Activated naive CD8-positive, alpha-beta T cell treated with anti-CD3 and anti-CD28 coated beads, Interleukin-2, amount 50 U/mL, for 24 hours (primary cell): ENCODE measurements around the gene TAB2.
A peak's percentile ranks its signal among the peaks of the same experiment; 100 is the strongest.
"Not testable (repeated sequence)": the region's sequence is repeated elsewhere in the genome, so short reads cannot be mapped to it uniquely, and the experiment has no call there.

Experiments
- ATAC-seq: fragments of 150-1000 bp; cut with Tn5 transposase; one replicate; pipeline ENCODE4 v1.10.0; 2021
- DNase-seq: peaks from one replicate; pipeline ENCODE4 v3.0.0; 2021
- H3K27ac Mint-ChIP-seq: one replicate; pipeline ENCODE4 v1.8.0; 2021; ENCODE audit warnings: mild to moderate bottlenecking, mixed read lengths
- H3K27me3 Mint-ChIP-seq: one replicate; pipeline ENCODE4 v1.8.0; 2021; ENCODE audit warnings: mixed read lengths
- H3K36me3 Mint-ChIP-seq: one replicate; pipeline ENCODE4 v1.8.0; 2021; ENCODE audit warnings: low read depth, mixed read lengths
- H3K4me1 Mint-ChIP-seq: one replicate; pipeline ENCODE4 v1.8.0; 2021; ENCODE audit warnings: mixed read lengths
- H3K4me3 Mint-ChIP-seq: one replicate; pipeline ENCODE4 v1.8.0; 2021; ENCODE audit warnings: mild to moderate bottlenecking, moderate library complexity, mixed read lengths
- H3K9me3 Mint-ChIP-seq: one replicate; pipeline ENCODE4 v1.8.0; 2021; ENCODE audit warnings: mixed read lengths

TAB2 gene

GRCh38 chr6:149319422-149319821 lies 1.9 kb downstream of the TAB2 start:
- Mint-ChIP-seq H3K27me3 (no peaks in the 10 kb centered on the region), H3K27ac (peak overlapping the region; percentile 98), H3K4me1 (peaks cover 61% of the 10 kb centered on the region), H3K4me3 (peak overlapping the region; percentile 97), H3K9me3 (no peaks in the 10 kb centered on the region), H3K36me3 (peaks cover 14% of the 10 kb centered on the region)
- ATAC-seq (peak; percentile 18), DNase-seq (no peak)

GRCh38 chr6:149320016-149320415 lies 2.5 kb downstream of the TAB2 start:
- peaks cover 14% of the 10 kb centered on the region for H3K36me3 Mint-ChIP-seq
- H3K9me3 Mint-ChIP-seq, ATAC-seq, H3K27me3 Mint-ChIP-seq: not testable (repeated sequence)
- peak; percentile 32 for DNase-seq
- H3K4me3 Mint-ChIP-seq = peak overlapping the region; percentile 97
- H3K27ac Mint-ChIP-seq = peak overlapping the region; percentile 98
- H3K4me1 Mint-ChIP-seq = peaks cover 65% of the 10 kb centered on the region

GRCh38 chr6:149320796-149321195 lies 3.3 kb downstream of the TAB2 start:
- Mint-ChIP-seq H3K4me3 (peak overlapping the region; percentile 97), H3K27me3 (no peaks in the 10 kb centered on the region), H3K36me3 (peaks cover 17% of the 10 kb centered on the region), H3K27ac (peak overlapping the region; percentile 98), H3K9me3 (no peaks in the 10 kb centered on the region), H3K4me1 (peaks cover 69% of the 10 kb centered on the region)
- ATAC-seq (no peak), DNase-seq (no peak)

- Mint-ChIP-seq H3K9me3 (no peaks in the 10 kb centered on the region), H3K27ac (peak overlapping the region; percentile 98), H3K36me3 (peaks cover 23% of the 10 kb centered on the region), H3K4me1 (peaks cover 88% of the 10 kb centered on the region), H3K27me3 (no peaks in the 10 kb centered on the region), H3K4me3 (peak overlapping the region; percentile 63)
- ATAC-seq = no peak
- DNase-seq = no peak
Observed at GRCh38 chr6:149323353-149323752, 5.8 kb downstream of the TAB2 start.

GRCh38 chr6:149323925-149324324 lies 6.4 kb downstream of the TAB2 start:
- no peak for ATAC-seq

GRCh38 chr6:149324428-149324827 lies 6.9 kb downstream of the TAB2 start:
- H3K4me1 Mint-ChIP-seq = peaks cover 92% of the 10 kb centered on the region
- no peaks in the 10 kb centered on the region for H3K27me3 Mint-ChIP-seq
- H3K36me3 Mint-ChIP-seq = peaks cover 16% of the 10 kb centered on the region
- no peaks in the 10 kb centered on the region for H3K9me3 Mint-ChIP-seq
- no peak for DNase-seq
- ATAC-seq = peak; percentile 41
- H3K27ac Mint-ChIP-seq = peak overlapping the region; percentile 79
- no peak overlapping the region for H3K4me3 Mint-ChIP-seq

More at GRCh38 chr6:149323925-149324324, 6.4 kb downstream of the TAB2 start:
- peaks cover 18% of the 10 kb centered on the region for H3K36me3 Mint-ChIP-seq
- no peaks in the 10 kb centered on the region for H3K27me3 Mint-ChIP-seq
- no peak for DNase-seq
- H3K4me3 Mint-ChIP-seq = peak overlapping the region; percentile 63
- peak overlapping the region; percentile 98 for H3K27ac Mint-ChIP-seq
- no peaks in the 10 kb centered on the region for H3K9me3 Mint-ChIP-seq
- peaks cover 91% of the 10 kb centered on the region for H3K4me1 Mint-ChIP-seq

GRCh38 chr6:149325648-149326236 lies 8.2 kb downstream of the TAB2 start:
- no peak for ATAC-seq
- H3K27me3 Mint-ChIP-seq = no peaks in the 10 kb centered on the region
- peaks cover 94% of the 10 kb centered on the region for H3K4me1 Mint-ChIP-seq
- H3K4me3 Mint-ChIP-seq = no peak overlapping the region
- peak overlapping the region; percentile 43 for H3K27ac Mint-ChIP-seq
- H3K36me3 Mint-ChIP-seq = peaks cover 16% of the 10 kb centered on the region
- H3K9me3 Mint-ChIP-seq = no peaks in the 10 kb centered on the region
- no peak for DNase-seq

GRCh38 chr6:149327638-149328037 lies 10.1 kb downstream of the TAB2 start:
- Mint-ChIP-seq H3K4me1 (peaks cover 95% of the 10 kb centered on the region), H3K36me3 (peaks cover 13% of the 10 kb centered on the region), H3K9me3 (no peaks in the 10 kb centered on the region), H3K27ac (peak overlapping the region; percentile 43), H3K27me3 (no peaks in the 10 kb centered on the region), H3K4me3 (no peak overlapping the region)
- no peak for ATAC-seq
- no peak for DNase-seq

GRCh38 chr6:149328083-149328482 lies 10.6 kb downstream of the TAB2 start:
- no peak for DNase-seq
- no peak overlapping the region for H3K4me3 Mint-ChIP-seq
- H3K4me1 Mint-ChIP-seq = peaks cover 95% of the 10 kb centered on the region
- peaks cover 10% of the 10 kb centered on the region for H3K36me3 Mint-ChIP-seq
- no peak for ATAC-seq
- H3K9me3 Mint-ChIP-seq = no peaks in the 10 kb centered on the region
- peak overlapping the region; percentile 43 for H3K27ac Mint-ChIP-seq
- no peaks in the 10 kb centered on the region for H3K27me3 Mint-ChIP-seq

- peak; percentile 45 for ATAC-seq
- Mint-ChIP-seq H3K36me3 (peaks cover 15% of the 10 kb centered on the region), H3K27ac (peak overlapping the region; percentile 64), H3K9me3 (no peaks in the 10 kb centered on the region), H3K27me3 (no peaks in the 10 kb centered on the region), H3K4me3 (peak overlapping the region; percentile 9), H3K4me1 (peaks cover 96% of the 10 kb centered on the region)
- no peak for DNase-seq
Observed at GRCh38 chr6:149329529-149329928, 12.0 kb downstream of the TAB2 start.

GRCh38 chr6:149330133-149330532 lies 12.6 kb downstream of the TAB2 start:
- Mint-ChIP-seq H3K4me1 (peaks cover 95% of the 10 kb centered on the region), H3K27me3 (no peaks in the 10 kb centered on the region), H3K36me3 (peaks cover 15% of the 10 kb centered on the region), H3K9me3 (no peaks in the 10 kb centered on the region), H3K4me3 (no peak overlapping the region), H3K27ac (peak overlapping the region; percentile 61)
- ATAC-seq = no peak
- no peak for DNase-seq

GRCh38 chr6:149331043-149331807 lies 13.7 kb downstream of the TAB2 start:
- Mint-ChIP-seq H3K27ac (peak overlapping the region; percentile 4), H3K9me3 (no peaks in the 10 kb centered on the region), H3K4me1 (peaks cover 96% of the 10 kb centered on the region), H3K27me3 (no peaks in the 10 kb centered on the region), H3K4me3 (peak overlapping the region; percentile 2), H3K36me3 (peaks cover 11% of the 10 kb centered on the region)
- DNase-seq (no peak), ATAC-seq (no peak)

- H3K9me3 Mint-ChIP-seq = no peaks in the 10 kb centered on the region
- H3K27ac Mint-ChIP-seq = peak overlapping the region; percentile 4
- peaks cover 10% of the 10 kb centered on the region for H3K36me3 Mint-ChIP-seq
- H3K27me3 Mint-ChIP-seq = no peaks in the 10 kb centered on the region
- DNase-seq = no peak
- peak overlapping the region; percentile 3 for H3K4me3 Mint-ChIP-seq
- ATAC-seq = no peak
- H3K4me1 Mint-ChIP-seq = peaks cover 96% of the 10 kb centered on the region
Observed at GRCh38 chr6:149331871-149332270, 14.4 kb downstream of the TAB2 start.

- ATAC-seq = no peak
- H3K9me3 Mint-ChIP-seq = no peaks in the 10 kb centered on the region
- peak overlapping the region; percentile 4 for H3K27ac Mint-ChIP-seq
- peaks cover 11% of the 10 kb centered on the region for H3K36me3 Mint-ChIP-seq
- no peaks in the 10 kb centered on the region for H3K27me3 Mint-ChIP-seq
- no peak overlapping the region for H3K4me3 Mint-ChIP-seq
- H3K4me1 Mint-ChIP-seq = peaks cover 96% of the 10 kb centered on the region
- DNase-seq = no peak
Observed at GRCh38 chr6:149332602-149333265, 15.2 kb downstream of the TAB2 start.

- Mint-ChIP-seq H3K4me3 (no peak overlapping the region), H3K27ac (peak overlapping the region; percentile 84), H3K36me3 (peaks cover 11% of the 10 kb centered on the region), H3K4me1 (peaks cover 96% of the 10 kb centered on the region), H3K9me3 (no peaks in the 10 kb centered on the region), H3K27me3 (no peaks in the 10 kb centered on the region)
- no peak for DNase-seq
- ATAC-seq = no peak
Observed at GRCh38 chr6:149333266-149333620, 15.7 kb downstream of the TAB2 start.
